Thyroid gland (tissue), 4 donors: ENCODE data around the gene TRAK2. TPM values are rescaled to one million over a fixed set of nuclear protein-coding genes. Genes with fewer than 3 reads are reported as not detected.

ENCODE experiments used
- DNase-seq, 2 donors: peaks; one replicate each; pipeline ENCODE4 v3.0.0-alpha.2; 2019
- H3K27ac ChIP-seq, 3 donors: fragments of 200-600 bp; sonication (generic); 1 replicate in 2 of 3; 2 replicates in 1 of 3; pipeline ENCODE4 v1.5.1; 2016 to 2019; ENCODE audit warnings: mild to moderate bottlenecking in 1 of 3, moderate library complexity in 1 of 3
- H3K27me3 ChIP-seq: fragments of 200-600 bp; sonication (generic); one replicate; pipeline ENCODE4 v1.5.1; 2019
- H3K36me3 ChIP-seq, 2 donors: fragments of 200-600 bp; sonication (generic); one replicate each; pipeline ENCODE4 v1.5.1; 2016 to 2019
- H3K4me1 ChIP-seq, 2 donors: fragments of 200-600 bp; sonication (generic); one replicate each; pipeline ENCODE4 v1.5.1; 2017 to 2019
- H3K4me3 ChIP-seq, 3 donors: fragments of 200-600 bp; sonication (generic); replicated peaks in 1 of 3; 1 replicate in 2 of 3; 2 replicates in 1 of 3; pipeline ENCODE4 v1.5.1; 2016; ENCODE audit warnings: mild to moderate bottlenecking in 1 of 3
- H3K9me3 ChIP-seq: fragments of 200-600 bp; sonication (generic); one replicate; pipeline ENCODE4 v1.5.1; 2017
- POLR2A ChIP-seq, 2 donors: fragments of 450-650 bp; IDR thresholded peaks; one replicate each; pipeline ENCODE4 v1.6.1; 2017; ENCODE audit warnings: antibody characterized with exemption in 2 of 2, mild to moderate bottlenecking in 2 of 2, moderate library complexity in 1 of 2
- WGBS, 2 donors: methylation state at CpG; one replicate each; pipeline ENCODE4 v1.1.5; 2017; 5-methylcytosine and 5-hydroxymethylcytosine counted together
- intact Hi-C: fragments of 100-400 bp; cut with DNase I; formaldehyde crosslinking; loops from one replicate; pipeline ENCODE4 v1.15.1; 2023
- small RNA-seq: library from RNA; depleted of rRNA; stranded (forward); fragments of <200 nt; gene quantifications from one replicate; pipeline ENCODE3, GENCODE V24; 2016
- total RNA-seq, 4 donors: library from RNA; depleted of rRNA; stranded (reverse); fragments of >200 nt; gene quantifications; one replicate each; pipeline ENCODE4 v1.2.3, GENCODE V29; 2016
- TF ChIP-seq, protein P1 (sequence below), 6 experiments: fragments of 200-600 bp in 3 of 6; fragments of 450-650 bp in 3 of 6; sonication (generic) in 3 of 6; IDR thresholded peaks; one replicate each; pipeline ENCODE4 v1.5.1; 2016 to 2019; ENCODE audit warnings: antibody characterized with exemption in 6 of 6, mild to moderate bottlenecking in 2 of 6, inconsistent platforms in 1 of 6, moderate library complexity in 1 of 6

Gene TRAK2
- total RNA-seq, 4 donors from 2014 or later: 71.7 to 89.6 (median 79.7) TPM

DNA sequence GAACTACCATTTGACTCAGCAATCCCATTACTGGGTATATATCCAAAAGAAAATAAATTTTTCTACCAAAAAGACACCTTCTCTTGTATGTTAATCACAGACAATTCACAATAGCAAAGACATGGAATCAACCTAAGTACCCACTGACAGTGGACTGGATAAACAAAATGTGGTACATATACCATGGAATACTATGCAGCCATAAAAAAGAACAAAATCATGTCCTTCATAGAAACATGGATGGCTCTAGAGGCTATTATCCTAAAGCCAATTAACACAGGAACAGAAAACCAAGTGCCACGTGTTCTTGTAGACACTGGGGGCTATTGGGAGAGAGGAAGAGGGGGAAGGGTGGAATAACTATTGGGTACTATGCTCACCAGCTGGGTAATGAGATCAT is 121.8 kb downstream of the TRAK2 start:
- Histone ChIP-seq H3K4me3 (no peak overlapping the region), H3K9me3 (no peaks in the 10 kb centered on the region), H3K4me1 (no peaks in the 10 kb centered on the region), H3K36me3 (no peaks in the 10 kb centered on the region), H3K27ac (no peak overlapping the region), H3K27me3 (no peaks in the 10 kb centered on the region)
- 53 to 73% methylated on average over 1 of the region's 1 CpG for WGBS, 2 donors
- intact Hi-C loops: no loop called here
- DNase-seq: no peak
- TF ChIP-seq, protein P1, sequence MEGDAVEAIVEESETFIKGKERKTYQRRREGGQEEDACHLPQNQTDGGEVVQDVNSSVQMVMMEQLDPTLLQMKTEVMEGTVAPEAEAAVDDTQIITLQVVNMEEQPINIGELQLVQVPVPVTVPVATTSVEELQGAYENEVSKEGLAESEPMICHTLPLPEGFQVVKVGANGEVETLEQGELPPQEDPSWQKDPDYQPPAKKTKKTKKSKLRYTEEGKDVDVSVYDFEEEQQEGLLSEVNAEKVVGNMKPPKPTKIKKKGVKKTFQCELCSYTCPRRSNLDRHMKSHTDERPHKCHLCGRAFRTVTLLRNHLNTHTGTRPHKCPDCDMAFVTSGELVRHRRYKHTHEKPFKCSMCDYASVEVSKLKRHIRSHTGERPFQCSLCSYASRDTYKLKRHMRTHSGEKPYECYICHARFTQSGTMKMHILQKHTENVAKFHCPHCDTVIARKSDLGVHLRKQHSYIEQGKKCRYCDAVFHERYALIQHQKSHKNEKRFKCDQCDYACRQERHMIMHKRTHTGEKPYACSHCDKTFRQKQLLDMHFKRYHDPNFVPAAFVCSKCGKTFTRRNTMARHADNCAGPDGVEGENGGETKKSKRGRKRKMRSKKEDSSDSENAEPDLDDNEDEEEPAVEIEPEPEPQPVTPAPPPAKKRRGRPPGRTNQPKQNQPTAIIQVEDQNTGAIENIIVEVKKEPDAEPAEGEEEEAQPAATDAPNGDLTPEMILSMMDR (IDR thresholded peaks at IDR 0.05): no peak
- TF ChIP-seq POLR2A (IDR thresholded peaks at IDR 0.05): no peak

DNA sequence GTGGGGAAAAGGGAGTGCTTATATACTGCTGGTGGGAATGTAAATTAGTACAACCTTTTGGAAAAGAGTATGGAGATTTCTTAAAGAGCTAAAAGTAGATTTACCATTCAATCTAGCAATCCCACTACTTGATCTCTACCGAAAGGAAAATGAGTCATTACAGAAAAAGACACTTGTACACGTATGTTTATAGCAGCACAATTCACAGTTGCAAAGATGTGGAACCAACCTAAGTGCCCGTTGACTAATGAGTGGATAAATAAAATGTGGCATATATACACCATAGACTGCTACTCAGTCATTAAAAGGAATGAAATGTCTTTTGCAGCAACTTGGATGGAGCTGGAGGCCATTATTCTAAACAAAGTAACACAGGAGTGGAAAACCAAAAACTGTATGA is 123.6 kb downstream of the TRAK2 start:
- TF ChIP-seq, protein P1 (IDR thresholded peaks at IDR 0.05): no peak
- TF ChIP-seq POLR2A (IDR thresholded peaks at IDR 0.05): no peak
- H3K36me3 ChIP-seq: no peaks in the 10 kb centered on the region
- no peaks in the 10 kb centered on the region for H3K27me3 ChIP-seq
- H3K4me1 ChIP-seq: no peaks in the 10 kb centered on the region
- WGBS, 2 donors: 82 to 85% methylated on average over 3 of the region's 3 CpGs
- intact Hi-C loops: no loop called here
- no peaks in the 10 kb centered on the region for H3K9me3 ChIP-seq
- DNase-seq: no peak
- H3K4me3 ChIP-seq: no peak overlapping the region
- no peak overlapping the region for H3K27ac ChIP-seq

Small RNA genes lying within 50 kb of the gene (small RNA-seq; reads per million reads assigned to genes)
- gene RF00019: not detected

Other genes with a start within 250 kb of the TRAK2 start
- gene CASP8, start 190.9 kb downstream of the TRAK2 start, total RNA-seq: 10 to 100 TPM in 2 of 4 donors, 1 to 10 TPM in 2; 8.7 to 14.1 (median 9.6) TPM
- gene FLACC1, start 94.1 kb downstream of the TRAK2 start, total RNA-seq: 1 to 10 TPM; 2.3 to 5.0 (median 3.4) TPM
- gene STRADB, start 282 bp upstream of the TRAK2 start, total RNA-seq: 10 to 100 TPM; 25.6 to 41.9 (median 31.4) TPM
- gene TMEM237, start 192.0 kb upstream of the TRAK2 start, total RNA-seq: 10 to 100 TPM; 16.7 to 27.5 (median 19.1) TPM
- gene MPP4, start 247.2 kb upstream of the TRAK2 start, total RNA-seq: not detected